ENCODE measurements around the gene SBK2. TPM values are rescaled to one million over a fixed set of nuclear protein-coding genes. Genes with fewer than 3 reads are reported as not detected.

SBK2 gene
- total and polyA plus RNA-seq, 2 experiments from 2014 or later, result 5.3 to 6.8 TPM

GRCh38 chr19:55486043-55486970 is 50.6 kb downstream of the SBK2 start:
- H3K27ac ChIP-seq, result peak overlapping the region; percentile 90

GRCh38 chr19:55485439-55486011 is 51.4 kb downstream of the SBK2 start:
- TF ChIP-seq CTCF (IDR thresholded peaks at IDR 0.05; ENCODE audit: low read depth, low read length), result no peak
- no peaks in the 10 kb centered on the region for H3K9me3 ChIP-seq (ENCODE audit: low read depth)
- H3K27me3 ChIP-seq, result no peaks in the 10 kb centered on the region
- peak overlapping the region; percentile 67 for H3K27ac ChIP-seq
- no peak for DNase-seq (ENCODE audit: low read depth in 1 of 2, low spot score in 1 of 2)
- peak overlapping the region; percentile 87 for H3K4me3 ChIP-seq
- H3K4me1 ChIP-seq (ENCODE audit: low read depth), result peaks cover 23% of the 10 kb centered on the region
- H3K36me3 ChIP-seq, result peaks cover 2% of the 10 kb centered on the region

More at GRCh38 chr19:55486043-55486970, 50.6 kb downstream of the SBK2 start:
- no peak for DNase-seq (ENCODE audit: low read depth in 1 of 2, low spot score in 1 of 2)
- Histone ChIP-seq H3K36me3 (peaks cover 2% of the 10 kb centered on the region), H3K27me3 (no peaks in the 10 kb centered on the region), H3K9me3 (ENCODE audit: low read depth) (no peaks in the 10 kb centered on the region), H3K4me3 (peak overlapping the region; percentile 87), H3K4me1 (ENCODE audit: low read depth) (peaks cover 23% of the 10 kb centered on the region)
- TF ChIP-seq CTCF (IDR thresholded peaks at IDR 0.05; ENCODE audit: low read depth, low read length), result peak; percentile 16

GRCh38 chr19:55484593-55485438 is 52.1 kb downstream of the SBK2 start, which contains the start of gene NAT14:
Gene NAT14 (plus strand): TSS chr19:55485188. CDS start chr19:55485709, 521 bp downstream.
- no peak for TF ChIP-seq CTCF (IDR thresholded peaks at IDR 0.05; ENCODE audit: low read depth, low read length)
- Histone ChIP-seq H3K9me3 (ENCODE audit: low read depth) (no peaks in the 10 kb centered on the region), H3K36me3 (peaks cover 2% of the 10 kb centered on the region), H3K4me3 (peak within 1 kb of the TSS; percentile 87), H3K27me3 (no peaks in the 10 kb centered on the region), H3K4me1 (ENCODE audit: low read depth) (peaks cover 23% of the 10 kb centered on the region), H3K27ac (peak within 1 kb of the TSS; percentile 67)
- DNase-seq (ENCODE audit: low read depth in 1 of 2, low spot score in 1 of 2), result peak; percentile 71 to 84

- no peaks in the 10 kb centered on the region for H3K9me3 ChIP-seq (ENCODE audit: low read depth)
- no peak for TF ChIP-seq CTCF (IDR thresholded peaks at IDR 0.05; ENCODE audit: low read depth, low read length)
- peaks cover 2% of the 10 kb centered on the region for H3K36me3 ChIP-seq
Measured at GRCh38 chr19:55483706-55484592, 53.0 kb downstream of the SBK2 start.

More at GRCh38 chr19:55483706-55484592, 53.0 kb downstream of the SBK2 start:
- H3K4me3 ChIP-seq, result peak overlapping the region; percentile 87
- no peak overlapping the region for H3K27ac ChIP-seq
- H3K27me3 ChIP-seq, result no peaks in the 10 kb centered on the region
- H3K4me1 ChIP-seq (ENCODE audit: low read depth), result peaks cover 23% of the 10 kb centered on the region
- DNase-seq (ENCODE audit: low read depth in 1 of 2, low spot score in 1 of 2), result no peak

Data from cardiac muscle cell (in vitro differentiated cells and primary cell).